Endothelial cell of umbilical vein (primary cell): Measurements from ENCODE around the gene SLC25A15.

Source experiments
- CTCF ChIP-seq, 2 donors: IDR thresholded peaks; 1 replicate in 1 of 2; 2 replicates in 1 of 2; pipeline ENCODE4 v1.5.1; 2011; ENCODE audit warnings: low read length in 2 of 2, mild to moderate bottlenecking in 2 of 2, moderate library complexity in 2 of 2, control low read depth in 1 of 2, inconsistent platforms in 1 of 2, low read depth in 1 of 2; ENCODE audit not compliant: insufficient read depth in 1 of 2; ENCODE audit errors: extremely low read depth in 1 of 2
- EZH2 ChIP-seq: IDR thresholded peaks from 2 replicates; pipeline ENCODE4 v1.6.1; 2012; ENCODE audit warnings: borderline replicate concordance, low read depth, mild to moderate bottlenecking, moderate library complexity, low read length, inconsistent platforms; ENCODE audit not compliant: severe bottlenecking
- MAX ChIP-seq: IDR thresholded peaks from 2 replicates; pipeline ENCODE4 v1.6.1; 2011; ENCODE audit not compliant: insufficient read depth, insufficient read length
- MYC ChIP-seq: IDR thresholded peaks from one replicate; pipeline ENCODE4 v1.6.1; 2011; ENCODE audit warnings: mild to moderate bottlenecking, low read depth, low read length
- POLR2A ChIP-seq: IDR thresholded peaks from 2 replicates; pipeline ENCODE4 v1.6.1; 2012; ENCODE audit warnings: low read depth, mild to moderate bottlenecking, control low read depth, low read length
- POLR2AphosphoS5 ChIP-seq: IDR thresholded peaks from 2 replicates; pipeline ENCODE4 v1.6.1; 2012; ENCODE audit warnings: low read depth, mild to moderate bottlenecking, control low read depth, low read length, moderate library complexity; ENCODE audit not compliant: insufficient read depth

GRCh38 chr13:40784540-40784939 is 4.9 kb upstream of the SLC25A15 start:
- TF ChIP-seq CTCF (IDR thresholded peaks at IDR 0.05; ENCODE audit: extremely low read depth in 1 of 2, insufficient read depth in 1 of 2, low read depth in 1 of 2, low read length in 2 of 2), result no peak
- no peak for TF ChIP-seq POLR2A
- TF ChIP-seq MYC, result no peak
- no peak for TF ChIP-seq EZH2
- TF ChIP-seq POLR2AphosphoS5, result no peak
- no peak for TF ChIP-seq MAX
